Inflammatory macrophage treated with lipopolysaccharide for 1 hour (primary cell): Measurements from ENCODE around the gene TPD52L1.

Experiments
- DNase-seq, 2 donors: peaks; one replicate each; pipeline ENCODE4 v3.0.0-alpha.2; 2020 to 2022

TPD52L1 gene

DNA sequence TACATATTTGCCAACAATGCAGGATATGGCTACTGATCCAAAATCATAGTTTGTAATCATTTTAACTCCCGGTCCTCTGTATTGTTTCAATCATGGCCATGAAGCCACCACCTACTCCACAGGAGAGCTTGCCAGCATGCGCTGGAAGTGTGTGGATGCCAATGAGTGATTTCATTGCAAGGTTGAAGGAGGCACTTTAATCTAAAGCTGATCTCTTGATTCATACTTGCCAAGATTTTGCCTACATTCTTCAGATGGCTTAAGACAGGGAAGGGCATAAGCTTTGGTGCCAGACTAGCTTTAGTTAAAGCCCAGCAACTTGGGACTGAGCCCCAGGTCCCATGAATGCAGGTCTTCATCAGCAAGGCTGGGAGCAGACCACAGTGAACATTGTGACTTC, 58.8 kb downstream of the TPD52L1 start:
- no peak for DNase-seq

DNA sequence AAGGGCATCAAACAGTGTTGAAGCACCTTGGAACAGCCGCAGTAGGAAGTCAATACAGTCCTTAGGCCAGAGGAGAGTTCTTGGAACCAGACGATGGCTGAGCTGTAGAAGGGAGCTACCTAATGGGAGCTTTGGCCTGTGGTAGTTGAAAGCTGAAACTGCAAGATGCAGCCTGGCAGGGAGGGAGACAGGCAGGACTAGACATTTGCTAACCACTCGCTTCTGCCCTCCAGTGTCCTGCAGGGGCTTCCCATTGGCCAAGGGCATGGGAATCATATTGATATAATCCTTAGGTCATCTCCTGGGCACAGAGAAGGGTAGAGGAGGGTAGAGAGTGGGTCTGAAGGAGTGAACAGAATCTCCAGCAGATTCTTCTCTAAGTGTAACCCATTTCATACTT, 60.4 kb downstream of the TPD52L1 start:
- no peak for DNase-seq

DNA sequence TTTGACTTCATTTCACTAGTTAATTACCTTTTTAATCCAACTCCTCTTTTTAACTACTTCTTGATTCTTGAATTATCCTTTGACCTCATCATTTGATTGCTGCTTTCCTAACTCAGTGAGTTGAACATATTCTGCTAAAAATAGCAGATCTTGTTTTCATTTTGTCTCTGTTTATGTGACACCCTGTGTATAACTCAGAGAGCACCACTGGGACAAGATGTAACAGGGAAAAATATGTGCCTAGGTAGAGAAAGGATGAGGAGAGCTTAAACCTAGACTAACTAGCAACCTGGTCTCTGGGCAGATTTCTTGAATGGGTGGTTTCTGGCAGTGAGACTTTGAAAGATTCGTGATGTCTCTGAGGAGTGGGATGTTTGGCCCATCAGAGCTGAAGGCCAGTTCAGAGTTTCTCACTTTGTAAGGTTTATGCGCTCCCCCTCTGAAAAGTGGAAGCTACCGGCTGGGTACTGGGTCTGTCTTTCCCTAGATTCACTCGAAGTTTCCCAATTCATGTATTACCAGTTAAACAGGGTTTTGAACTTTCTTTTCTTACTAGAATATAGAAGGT, 61.8 kb downstream of the TPD52L1 start:
- DNase-seq = no peak

DNA sequence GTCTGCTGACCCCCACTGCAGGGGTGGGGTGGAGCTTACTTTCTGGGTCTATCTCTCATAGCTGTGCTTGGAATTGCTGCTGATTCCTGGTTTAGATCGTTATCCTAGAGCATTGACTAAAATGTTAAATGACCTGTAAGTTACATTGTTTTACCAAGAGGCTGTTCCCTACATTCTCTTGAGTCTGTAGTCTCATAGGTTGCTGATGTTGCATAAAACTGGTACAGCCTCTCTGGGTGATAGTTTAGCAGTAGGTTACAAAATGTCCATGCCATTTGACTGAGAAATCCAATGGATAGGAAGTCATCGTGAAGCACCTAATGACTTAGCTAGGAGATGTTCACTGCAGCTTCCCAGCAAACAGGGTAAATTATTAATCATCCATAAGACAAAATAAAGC, 62.4 kb downstream of the TPD52L1 start:
- no peak for DNase-seq

DNA sequence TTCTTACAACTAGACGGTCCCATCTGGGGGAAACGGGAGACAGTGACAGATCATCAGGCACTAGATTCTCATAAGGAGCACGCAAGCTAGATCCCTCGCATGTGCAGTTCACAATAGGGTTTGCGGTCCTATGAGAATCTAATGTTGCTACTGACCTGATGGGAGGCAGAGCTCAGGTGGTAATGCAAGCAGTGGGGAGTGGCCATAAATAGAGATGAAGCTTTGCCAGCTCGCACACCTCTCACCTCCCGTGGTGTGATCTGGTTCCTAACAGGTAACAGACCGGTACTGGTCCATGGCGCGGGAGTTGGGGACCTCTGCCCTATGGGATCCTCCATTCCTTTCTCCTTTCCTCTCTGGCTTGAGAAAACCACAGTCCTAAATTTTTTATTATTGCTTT, 63.8 kb downstream of the TPD52L1 start:
- DNase-seq = no peak

DNA sequence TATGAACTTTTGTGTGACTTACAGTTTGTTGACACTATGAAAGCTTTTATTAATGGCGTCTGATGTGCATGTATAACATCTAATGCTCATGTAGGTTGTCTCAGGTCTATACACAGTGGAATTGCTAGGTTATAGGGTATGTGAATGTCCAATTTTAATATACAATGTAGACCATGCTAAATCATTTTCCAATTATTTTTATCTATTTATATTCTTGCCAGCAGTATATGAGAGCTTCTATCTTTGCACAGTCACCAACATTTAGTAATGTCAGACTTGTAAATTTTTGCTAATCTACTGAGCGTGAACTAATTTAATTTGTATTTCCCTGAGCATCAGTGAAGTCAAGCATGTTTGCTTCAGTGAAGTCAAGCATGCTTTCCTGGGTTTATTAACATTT, 64.4 kb downstream of the TPD52L1 start:
- DNase-seq = no peak

DNA sequence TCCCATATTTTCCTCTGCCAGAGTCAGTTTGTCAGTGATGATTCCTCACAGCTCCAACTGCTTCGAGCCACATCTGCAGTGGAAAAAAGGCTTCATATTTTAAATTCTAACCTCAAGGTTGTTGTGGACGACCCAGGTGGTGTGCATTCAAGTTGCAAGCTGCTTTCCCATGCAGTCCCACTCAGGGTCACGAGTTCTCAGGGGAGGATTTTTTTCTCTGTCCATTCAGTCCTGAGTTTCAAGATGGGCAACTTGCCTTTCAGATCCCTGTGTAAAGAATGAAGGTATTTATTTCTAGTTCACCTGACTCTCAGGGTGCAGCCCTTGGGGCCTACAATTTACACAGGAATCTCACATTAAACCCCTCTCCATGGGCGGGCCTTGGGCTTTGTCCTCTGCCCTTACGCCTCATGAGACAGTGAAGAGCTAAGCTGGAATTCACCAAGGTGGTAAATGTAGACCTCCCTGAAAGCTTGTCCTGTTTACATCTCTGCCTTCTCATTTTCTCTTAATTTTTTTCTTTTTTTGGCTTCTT, 65.9 kb downstream of the TPD52L1 start:
- no peak for DNase-seq

DNA sequence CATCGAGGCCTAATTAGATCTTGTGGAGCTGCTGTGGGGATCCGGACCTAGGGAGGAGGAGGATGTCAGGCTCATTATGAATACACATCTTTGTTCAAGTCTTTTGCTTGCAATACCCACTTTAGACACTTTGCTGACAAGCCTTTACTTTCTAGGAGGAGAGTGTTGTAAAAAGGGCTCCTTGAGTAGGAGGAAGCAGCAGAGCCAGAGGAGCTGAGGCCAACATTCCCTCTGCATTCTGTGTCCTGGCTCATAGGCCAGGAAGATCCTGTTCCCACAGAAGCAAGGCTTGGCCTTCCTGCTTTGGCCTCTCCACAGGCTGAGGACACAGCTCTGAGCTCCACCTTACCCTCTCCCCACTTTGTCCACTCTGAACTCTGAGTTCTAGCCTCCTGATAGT, 67.1 kb downstream of the TPD52L1 start:
- no peak for DNase-seq

DNA sequence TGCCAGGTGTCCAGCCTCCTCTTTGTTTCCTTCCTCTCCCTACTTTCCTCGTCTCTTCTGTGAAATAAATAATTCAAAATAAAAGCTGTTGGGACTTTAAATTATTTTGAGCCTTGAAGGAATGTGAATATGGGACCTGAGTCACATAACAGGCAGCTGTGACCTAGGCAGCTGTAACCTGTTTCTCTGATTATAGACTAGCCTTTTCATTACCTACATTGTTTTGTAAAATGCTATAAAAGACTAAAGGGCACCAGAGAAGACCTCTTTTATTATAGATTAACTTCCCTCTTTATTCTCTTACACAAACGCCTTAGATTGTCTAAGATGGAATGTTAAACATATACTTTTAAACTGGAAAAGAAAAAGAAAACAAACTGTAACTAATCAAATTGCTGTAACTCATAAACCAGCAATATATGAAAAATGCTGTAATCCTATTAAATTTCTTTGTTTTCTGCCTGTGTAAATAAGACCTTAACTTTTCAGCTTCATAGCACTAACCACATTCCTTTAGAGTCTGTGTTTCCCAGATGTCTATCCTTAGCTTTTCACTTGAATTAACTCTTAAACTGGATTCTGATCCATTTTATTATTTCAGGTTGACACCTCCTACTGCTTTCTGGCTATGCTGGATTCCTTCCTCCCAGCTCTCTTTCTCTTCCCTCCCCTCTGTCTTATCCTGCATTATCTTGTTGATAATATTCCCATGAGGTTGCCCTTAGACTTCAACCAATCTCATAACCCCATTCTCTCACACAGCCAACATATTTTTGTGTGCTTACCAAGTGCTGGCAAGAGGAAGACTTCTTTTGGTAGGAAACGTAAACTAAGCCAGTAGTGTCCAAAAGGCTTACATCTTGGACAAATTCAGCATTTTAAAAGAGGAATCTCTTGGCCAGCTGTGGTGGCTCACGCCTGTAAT, 69.2 kb downstream of the TPD52L1 start:
- DNase-seq = no peak

DNA sequence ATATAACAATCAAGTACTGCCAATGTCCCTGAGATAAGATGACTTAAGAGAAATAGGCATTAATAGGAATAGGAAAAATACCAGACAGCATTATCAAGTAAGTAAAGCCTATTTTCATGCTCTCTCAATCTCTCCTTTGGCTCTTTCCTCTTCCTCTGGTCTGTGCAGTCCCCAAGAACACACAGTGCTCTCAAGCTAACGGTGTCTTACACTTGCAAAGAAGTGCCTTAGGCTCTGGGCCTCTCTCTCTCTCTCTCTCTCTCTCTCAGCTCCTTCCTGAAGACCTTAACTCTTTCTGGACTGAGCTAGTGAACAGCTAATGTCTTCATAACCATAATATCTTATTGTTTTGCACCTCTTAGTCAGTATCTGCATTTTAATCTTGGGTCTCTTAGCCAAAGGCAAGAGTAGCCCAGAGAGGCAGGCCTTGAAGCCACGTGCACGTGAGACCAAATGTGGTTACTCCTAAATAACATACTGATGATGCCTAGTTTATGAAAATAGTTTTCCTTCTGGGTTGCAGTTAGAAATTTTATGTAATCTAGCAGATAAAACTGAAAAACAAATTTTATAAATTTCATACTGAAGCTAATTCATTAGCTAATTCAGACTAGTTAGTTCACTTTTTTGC, 70.8 kb downstream of the TPD52L1 start:
- DNase-seq = no peak

DNA sequence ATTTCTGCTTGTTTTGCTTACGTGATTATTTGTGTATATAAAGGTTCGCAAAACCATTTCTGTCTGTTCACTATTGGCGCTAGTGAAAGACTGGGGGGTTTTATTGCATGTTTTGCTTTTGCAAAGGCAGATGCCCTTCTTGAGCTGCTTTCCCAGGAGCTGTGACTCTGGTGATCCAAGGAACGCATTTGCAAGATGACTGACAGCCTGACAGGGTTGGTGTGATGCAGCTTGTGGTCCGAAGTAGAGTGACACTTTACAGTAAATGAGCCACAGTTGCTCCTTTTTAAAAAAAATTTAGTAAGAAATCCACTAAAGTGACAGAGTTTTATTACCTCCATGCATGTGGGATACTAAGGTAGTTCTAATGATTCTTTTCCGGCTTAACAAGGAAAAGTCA, 73.7 kb downstream of the TPD52L1 start:
- no peak for DNase-seq

DNA sequence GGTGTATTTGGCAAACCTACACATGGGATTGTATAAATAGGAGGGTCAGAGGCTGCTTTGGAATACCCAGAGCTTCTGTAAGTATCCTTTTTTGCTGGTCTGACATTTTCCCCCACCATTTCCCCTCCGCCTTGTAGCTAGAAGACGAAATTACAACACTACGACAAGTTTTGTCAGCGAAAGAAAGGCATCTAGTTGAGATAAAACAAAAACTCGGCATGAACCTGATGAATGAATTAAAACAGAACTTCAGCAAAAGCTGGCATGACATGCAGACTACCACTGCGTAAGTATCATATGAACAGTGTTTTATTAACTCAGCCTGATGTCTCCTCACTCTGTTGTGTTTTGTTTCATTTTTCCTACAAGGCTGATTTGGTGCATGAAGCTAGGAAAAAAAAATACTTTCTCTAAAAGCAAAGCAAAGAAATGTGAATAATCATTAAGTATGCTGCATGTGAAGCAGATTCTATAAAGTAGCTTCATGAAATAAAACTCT, 75.5 kb downstream of the TPD52L1 start:
- no peak for DNase-seq

DNA sequence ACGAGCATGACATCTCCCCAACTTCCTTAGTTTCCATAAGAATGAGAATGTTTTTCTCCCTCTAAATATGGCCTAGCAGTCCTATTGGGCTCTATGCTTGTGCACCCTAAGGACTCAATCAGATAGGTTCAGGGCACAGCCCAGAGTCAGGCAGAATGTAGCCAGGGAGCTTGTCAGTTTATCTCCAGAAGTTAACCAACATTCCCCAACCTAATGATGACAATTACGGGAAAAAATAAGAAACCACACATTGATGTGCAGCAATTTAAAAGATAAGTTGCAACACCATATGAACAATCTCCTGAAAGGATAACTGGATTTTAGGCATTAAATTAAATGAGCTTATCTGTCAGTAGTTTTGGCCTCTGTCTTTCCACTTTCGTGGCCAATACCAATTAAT, 77.1 kb downstream of the TPD52L1 start:
- no peak for DNase-seq

DNA sequence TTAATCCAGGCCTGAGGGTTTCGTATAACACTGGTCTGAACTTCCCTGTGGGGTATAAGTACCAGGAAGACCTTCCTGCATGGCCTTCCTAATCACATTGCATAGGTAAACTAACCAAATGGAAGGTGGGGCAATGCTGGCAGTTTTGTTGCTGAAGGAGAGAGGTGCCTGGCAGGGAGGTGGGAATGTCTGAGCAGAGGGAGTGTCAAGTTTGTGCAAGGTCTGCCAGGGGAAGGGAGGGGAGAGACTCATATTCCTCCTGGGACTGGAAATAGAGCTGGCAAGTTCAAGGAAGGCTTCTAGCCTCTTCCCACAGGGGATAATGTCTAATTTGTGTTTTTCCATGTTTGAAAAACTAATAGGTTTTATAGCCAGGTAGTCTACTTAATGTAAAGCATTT, 77.6 kb downstream of the TPD52L1 start:
- DNase-seq = no peak

DNA sequence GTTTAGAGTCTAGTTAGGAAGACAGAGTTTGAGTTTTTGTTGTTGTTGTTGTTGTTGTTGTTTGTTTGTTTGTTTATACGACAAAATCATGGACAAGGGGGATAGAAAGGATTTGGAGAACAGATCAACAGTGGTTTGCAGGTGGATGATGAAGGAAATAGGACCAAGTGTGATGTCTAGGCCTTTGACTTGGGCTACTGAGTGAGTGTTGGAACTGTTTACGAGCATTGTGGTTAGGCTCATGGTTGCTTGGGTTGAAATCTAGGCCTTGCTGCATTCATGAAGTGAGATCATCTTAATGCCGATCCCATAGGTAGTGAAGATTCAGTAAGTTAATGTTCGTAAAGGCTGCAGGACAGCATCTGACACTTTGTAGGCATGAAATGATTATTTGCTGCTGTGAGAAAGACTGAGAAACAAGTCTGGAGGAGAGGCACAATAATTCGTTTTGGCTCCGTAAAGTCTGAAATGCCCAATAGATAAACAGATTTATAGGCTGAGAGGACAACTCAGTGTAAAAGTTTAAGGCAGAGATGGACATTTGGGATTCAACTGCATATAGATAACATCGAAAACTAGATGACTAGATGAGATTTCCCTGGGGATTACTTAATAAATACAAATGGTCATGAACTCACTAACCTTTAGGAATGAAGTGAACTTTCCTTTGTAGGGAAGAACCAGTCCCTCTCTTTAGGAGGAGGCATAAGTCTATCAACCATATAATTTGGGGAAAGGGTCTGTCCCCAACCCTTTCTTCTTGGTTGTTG, 78.2 kb downstream of the TPD52L1 start:
- DNase-seq = no peak

DNA sequence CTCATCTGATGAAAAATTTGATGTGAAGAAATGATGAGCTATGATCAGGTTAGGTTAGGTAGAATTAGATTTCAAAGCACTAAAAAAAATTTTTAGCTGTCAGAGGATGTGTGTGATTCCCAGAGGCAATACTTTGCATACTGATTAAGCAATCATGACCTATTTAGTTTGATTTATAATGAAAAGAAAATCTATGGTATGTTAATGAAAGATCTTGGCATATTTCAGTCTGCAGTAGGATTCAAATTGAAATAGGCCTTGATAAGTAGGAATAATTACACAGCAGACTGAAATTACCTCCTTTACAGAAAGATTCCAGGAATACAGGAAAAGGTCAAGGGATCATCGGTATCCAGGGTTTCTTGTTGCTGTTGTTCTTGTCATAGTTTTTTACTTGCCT, 78.9 kb downstream of the TPD52L1 start:
- DNase-seq = no peak

DNA sequence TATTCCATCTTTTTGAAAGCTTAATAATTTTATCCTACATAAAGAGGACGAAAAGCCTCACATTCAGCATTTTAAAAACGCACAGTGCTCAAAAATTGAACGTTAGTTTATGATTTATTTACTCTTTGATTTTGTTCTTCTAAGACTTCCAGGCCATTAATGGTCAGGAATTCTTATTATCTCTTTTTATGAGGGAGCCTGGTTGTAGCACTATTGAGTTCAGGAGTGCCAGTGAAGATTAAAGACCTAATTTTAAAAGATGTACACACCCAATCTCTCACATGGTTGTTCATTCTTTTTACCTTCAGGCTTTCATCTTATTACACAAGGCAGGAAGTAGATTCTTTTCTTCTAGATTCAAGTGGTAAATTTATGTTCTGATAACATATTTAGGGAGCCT, 79.6 kb downstream of the TPD52L1 start:
- no peak for DNase-seq

DNA sequence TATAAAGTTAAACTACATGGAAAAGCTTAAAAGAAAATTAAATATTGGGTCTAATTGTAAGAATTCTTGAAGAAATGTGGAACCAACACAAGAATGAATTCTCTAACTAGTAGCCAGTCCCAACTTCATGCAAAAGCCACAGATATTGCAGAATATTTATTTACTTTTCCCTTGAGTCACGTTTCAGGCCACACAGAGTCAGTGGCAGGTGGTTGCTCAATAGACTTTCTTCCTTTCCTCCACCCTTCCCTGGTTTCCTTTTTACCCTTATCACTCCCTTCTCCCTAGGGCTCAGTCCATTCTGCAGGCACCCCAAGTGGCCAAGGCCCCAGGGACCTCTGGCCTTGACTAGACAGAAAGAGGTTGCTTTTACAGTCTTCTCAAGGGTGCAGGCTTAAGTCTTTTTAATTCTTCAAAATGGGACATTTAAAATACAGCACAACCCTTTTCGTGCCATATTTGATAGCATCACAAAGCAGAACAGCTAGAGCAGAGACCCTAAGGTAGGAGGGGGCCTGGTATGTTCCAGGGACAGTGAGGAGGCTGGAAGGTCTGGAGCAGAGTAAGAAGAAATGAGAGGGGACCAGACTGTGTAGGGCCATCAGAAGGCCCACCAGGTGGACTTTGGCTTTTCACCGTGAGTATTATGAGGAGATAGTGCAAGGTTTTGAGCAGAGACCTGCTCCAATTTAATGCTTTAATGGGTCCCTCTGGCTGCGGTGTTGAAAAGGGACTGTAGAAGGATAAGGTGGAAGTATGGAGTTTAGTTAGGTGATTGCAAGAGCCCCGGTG, 83.2 kb downstream of the TPD52L1 start:
- no peak for DNase-seq

DNA sequence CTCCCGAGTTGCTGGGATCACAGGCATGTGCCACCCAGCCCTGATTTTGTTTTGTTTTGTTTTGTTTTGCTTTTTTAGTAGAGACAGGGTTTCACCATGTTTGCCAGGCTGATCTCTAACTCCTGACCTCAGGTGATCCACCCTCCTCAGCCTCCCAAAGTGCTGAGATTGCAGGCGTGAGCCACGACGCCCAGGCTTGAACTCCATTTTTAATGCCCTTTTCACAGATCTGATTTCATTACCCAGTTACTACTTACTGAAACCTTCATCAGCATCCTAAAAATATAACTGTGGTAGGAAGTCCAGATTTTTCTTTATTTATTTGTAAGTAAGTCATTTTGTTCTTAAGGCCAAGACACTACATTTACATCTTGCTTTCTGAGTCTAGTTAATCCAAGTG, 84.2 kb downstream of the TPD52L1 start:
- no peak for DNase-seq

DNA sequence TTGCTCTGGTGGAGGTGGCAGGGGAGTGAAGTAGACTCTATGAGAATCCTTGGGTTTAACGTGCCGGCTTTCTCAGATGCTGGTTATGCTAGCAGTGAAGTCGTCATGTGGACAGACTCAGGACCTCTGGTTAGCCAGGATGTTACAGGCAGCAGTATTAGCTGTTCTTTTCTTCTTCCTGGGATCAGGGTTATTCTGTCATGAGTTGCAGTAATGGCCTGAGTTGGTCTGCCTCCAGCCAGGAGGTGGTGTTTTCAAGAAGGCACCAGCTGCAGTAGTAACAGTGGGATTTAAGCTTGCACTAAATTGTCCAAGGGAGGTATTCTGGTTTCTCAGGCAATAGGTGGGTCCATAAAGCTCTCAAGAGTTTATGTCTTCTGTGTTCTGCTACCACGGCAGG, 91.5 kb downstream of the TPD52L1 start:
- DNase-seq = no peak

DNA sequence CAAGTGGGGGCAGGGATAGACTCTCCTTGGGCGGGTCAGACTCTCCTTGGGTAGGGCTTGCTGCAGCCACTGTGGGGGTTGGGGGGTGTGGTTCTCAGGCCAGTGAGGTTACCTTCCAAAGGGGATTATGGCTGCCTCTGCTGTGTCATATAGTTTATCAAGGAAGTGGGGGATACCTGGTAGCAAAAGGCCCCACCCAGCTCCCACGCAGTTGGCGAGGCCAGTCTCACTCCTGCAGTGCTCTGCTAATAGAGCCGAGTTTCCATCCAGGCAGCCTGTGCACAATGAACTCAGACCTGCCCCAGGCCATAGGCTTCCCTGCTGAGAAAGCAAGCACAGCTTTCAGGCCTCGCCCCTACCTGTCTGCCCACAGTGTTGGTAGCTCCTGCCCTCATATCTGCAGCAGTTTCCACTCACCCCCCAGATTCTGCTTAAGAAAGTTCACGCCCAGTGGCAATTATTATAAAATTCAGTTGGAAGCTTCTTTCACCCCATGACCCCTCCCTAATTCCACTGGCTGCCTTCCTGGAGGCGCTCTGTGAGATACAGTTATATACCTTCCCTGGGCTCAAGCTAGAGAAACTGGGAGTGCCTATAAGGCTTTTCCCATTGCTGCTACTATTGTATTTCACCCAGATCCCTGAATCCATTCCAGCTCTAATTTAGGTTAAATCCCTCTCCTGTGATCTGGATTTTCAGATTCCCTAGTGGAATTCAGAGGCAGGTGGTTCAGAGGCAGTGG, 92.1 kb downstream of the TPD52L1 start:
- DNase-seq = no peak
